GM12878 (cell line): ENCODE measurements around the gene GPN2. TPM values are rescaled to one million over a fixed set of nuclear protein-coding genes. Genes with fewer than 3 reads are reported as not detected.
A peak's percentile ranks its signal among the peaks of the same experiment; 100 is the strongest.

Experiments used
- EGR1 ChIP-seq, 2 experiments: IDR thresholded peaks; 1 replicate in 1 of 2; 2 replicates in 1 of 2; pipeline ENCODE4 v1.6.1; 2011 to 2012; ENCODE audit warnings: low read depth in 2 of 2, low read length in 2 of 2, borderline replicate concordance in 1 of 2, mild to moderate bottlenecking in 1 of 2, moderate library complexity in 1 of 2
- GATAD2B ChIP-seq: fragments of 450-650 bp; conservative IDR thresholded peaks from 2 replicates; pipeline ENCODE4 v1.6.1; 2017; ENCODE audit warnings: low read depth, mild to moderate bottlenecking, moderate library complexity
- IKZF1 ChIP-seq: fragments of 450-650 bp; conservative IDR thresholded peaks from 2 replicates; pipeline ENCODE4 v1.6.1; 2017; ENCODE audit warnings: antibody characterized with exemption, mild to moderate bottlenecking
- IKZF2 ChIP-seq, 2 experiments: fragments of 450-650 bp; IDR thresholded peaks; 2 replicates each; pipeline ENCODE4 v1.6.1; 2017; ENCODE audit warnings: mild to moderate bottlenecking in 2 of 2, moderate library complexity in 2 of 2
- JUNB ChIP-seq: IDR thresholded peaks from 2 replicates; pipeline ENCODE4 v1.6.1; 2016; ENCODE audit warnings: antibody characterized with exemption, mild to moderate bottlenecking
- LARP7 ChIP-seq: fragments of 450-650 bp; IDR thresholded peaks from 2 replicates; pipeline ENCODE4 v1.6.1; 2017; ENCODE audit warnings: mild to moderate bottlenecking
- POLR2A ChIP-seq: IDR thresholded peaks from 2 replicates; pipeline ENCODE4 v1.6.1; 2011; ENCODE audit warnings: low read depth, mild to moderate bottlenecking, low read length
- RAD21 ChIP-seq: IDR thresholded peaks from 2 replicates; pipeline ENCODE4 v1.6.1; 2011; ENCODE audit warnings: mild to moderate bottlenecking, low read depth, low read length, moderate library complexity; ENCODE audit not compliant: insufficient read depth
- SMAD1 ChIP-seq: fragments of 450-650 bp; IDR thresholded peaks from 2 replicates; pipeline ENCODE4 v1.6.1; 2018; ENCODE audit warnings: mild to moderate bottlenecking, low read depth; ENCODE audit not compliant: partially characterized antibody
- SMARCA5 ChIP-seq: fragments of 450-650 bp; IDR thresholded peaks from 2 replicates; pipeline ENCODE4 v1.6.1; 2017; ENCODE audit warnings: mild to moderate bottlenecking
- STAT3 ChIP-seq: IDR thresholded peaks from 2 replicates; pipeline ENCODE4 v1.6.1; 2011; ENCODE audit warnings: low read depth, low read length, improper control_type of control experiment
- TCF12 ChIP-seq: IDR thresholded peaks from 2 replicates; pipeline ENCODE4 v1.6.1; 2011; ENCODE audit warnings: low read depth, mild to moderate bottlenecking, low read length
- WRNIP1 ChIP-seq: IDR thresholded peaks from 2 replicates; pipeline ENCODE4 v1.6.1; 2011; ENCODE audit warnings: low read depth, low read length, improper control_type of control experiment, borderline replicate concordance
- ZNF217 ChIP-seq: fragments of 450-650 bp; IDR thresholded peaks from 2 replicates; pipeline ENCODE4 v1.6.1; 2017; ENCODE audit warnings: antibody characterized with exemption, mild to moderate bottlenecking
- ZNF24 ChIP-seq: fragments of 450-650 bp; IDR thresholded peaks from 2 replicates; pipeline ENCODE4 v1.6.1; 2017; ENCODE audit warnings: antibody characterized with exemption, mild to moderate bottlenecking
- ZNF274 ChIP-seq: IDR thresholded peaks from one replicate; pipeline ENCODE4 v1.8.0; 2011; ENCODE audit not compliant: insufficient read length, insufficient read depth
- ZNF384 ChIP-seq: IDR thresholded peaks from 2 replicates; pipeline ENCODE4 v1.6.1; 2012; ENCODE audit warnings: low read depth, mild to moderate bottlenecking, low read length, improper control_type of control experiment, borderline replicate concordance
- polyA plus RNA-seq, 11 experiments: library from polyadenylated mRNA; depleted of rRNA in 4 of 11; unstranded in 6 of 11; stranded (reverse) in 5 of 11; fragments of >200 nt; fragmentation: Nextera tagmentation in 4 of 11; fragmentation: Illumina TruSeq in 1 of 11; extraction: Ambion mirVana in 4 of 11; extraction: Trizol in 1 of 11; gene quantifications; 1 replicate in 1 of 11; 2 replicates in 10 of 11; pipeline versions ENCODE4 v1.2.1 to v1.2.3, GENCODE V29; 2011 to 2016; ENCODE audit warnings: inconsistent platforms in 2 of 11, missing spikeins in 2 of 11, low read depth in 1 of 11
- total RNA-seq, 4 experiments: library from RNA; depleted of rRNA in 3 of 4; stranded (reverse); fragments of >200 nt in 3 of 4; fragmentation: Illumina TruSeq in 1 of 4; extraction: Trizol in 1 of 4; gene quantifications; 2 replicates each; pipeline versions ENCODE4 v1.2.1 to v1.2.3, GENCODE V29; 2013 to 2021
- TF ChIP-seq, protein P1 (sequence below): fragments of 450-650 bp; IDR thresholded peaks from 2 replicates; pipeline ENCODE4 v1.6.1; 2016; ENCODE audit warnings: mild to moderate bottlenecking, moderate library complexity, borderline replicate concordance
- TF ChIP-seq, protein P2 (sequence below): IDR thresholded peaks from 2 replicates; pipeline ENCODE4 v1.6.1; 2011; ENCODE audit warnings: low read depth, low read length, improper control_type of control experiment, borderline replicate concordance
- TF ChIP-seq, protein P3 (sequence below): fragments of 450-650 bp; formaldehyde crosslinking; IDR thresholded peaks from 2 replicates; pipeline ENCODE4 v1.4.0; 2020; ENCODE audit warnings: mild to moderate bottlenecking, moderate library complexity

The GPN2 gene
- total and polyA plus RNA-seq, 10 of the 15 experiments (the other 5 are each of a cell fraction or from before 2014, with no cell fraction given) = 8.3 to 61.4 (median 23.3) TPM

DNA sequence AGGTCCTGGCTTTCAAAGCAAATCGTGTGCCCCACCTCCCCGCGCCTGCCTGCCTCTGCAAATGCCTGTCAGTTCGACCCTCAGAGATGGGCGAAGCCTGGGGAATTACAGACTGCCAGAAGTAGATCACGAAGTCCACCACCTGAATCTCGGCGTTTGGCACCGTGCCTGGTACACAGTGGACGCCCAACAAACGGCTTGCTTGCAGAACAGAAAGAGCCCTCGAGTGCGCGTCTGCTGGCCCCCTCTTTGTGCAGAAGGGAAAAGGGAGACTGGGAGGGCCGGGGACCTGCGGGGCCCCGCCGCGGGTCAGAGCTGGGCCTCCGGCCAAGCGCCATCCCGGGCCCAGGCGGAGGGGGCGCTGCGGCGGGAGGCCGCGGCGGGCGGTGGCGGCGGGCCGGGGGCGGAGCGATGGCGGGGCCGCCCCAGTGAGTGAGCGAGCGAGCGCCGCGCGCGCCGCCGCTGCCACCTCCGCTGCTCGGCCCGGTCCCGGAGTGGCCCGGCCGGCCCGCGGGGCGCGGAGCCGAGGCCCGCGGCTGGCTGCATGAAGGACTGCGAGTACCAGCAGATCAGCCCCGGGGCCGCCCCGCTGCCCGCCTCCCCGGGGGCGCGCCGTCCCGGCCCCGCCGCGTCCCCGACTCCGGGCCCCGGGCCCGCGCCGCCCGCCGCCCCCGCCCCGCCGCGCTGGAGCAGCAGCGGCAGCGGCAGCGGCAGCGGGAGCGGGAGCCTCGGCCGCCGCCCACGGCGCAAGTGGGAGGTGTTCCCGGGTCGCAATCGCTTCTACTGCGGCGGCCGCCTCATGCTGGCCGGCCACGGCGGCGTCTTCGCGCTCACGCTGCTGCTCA lies 63.6 kb downstream of the GPN2 start, which contains the start of gene ZDHHC18 (continued):
- TF ChIP-seq, protein P1, sequence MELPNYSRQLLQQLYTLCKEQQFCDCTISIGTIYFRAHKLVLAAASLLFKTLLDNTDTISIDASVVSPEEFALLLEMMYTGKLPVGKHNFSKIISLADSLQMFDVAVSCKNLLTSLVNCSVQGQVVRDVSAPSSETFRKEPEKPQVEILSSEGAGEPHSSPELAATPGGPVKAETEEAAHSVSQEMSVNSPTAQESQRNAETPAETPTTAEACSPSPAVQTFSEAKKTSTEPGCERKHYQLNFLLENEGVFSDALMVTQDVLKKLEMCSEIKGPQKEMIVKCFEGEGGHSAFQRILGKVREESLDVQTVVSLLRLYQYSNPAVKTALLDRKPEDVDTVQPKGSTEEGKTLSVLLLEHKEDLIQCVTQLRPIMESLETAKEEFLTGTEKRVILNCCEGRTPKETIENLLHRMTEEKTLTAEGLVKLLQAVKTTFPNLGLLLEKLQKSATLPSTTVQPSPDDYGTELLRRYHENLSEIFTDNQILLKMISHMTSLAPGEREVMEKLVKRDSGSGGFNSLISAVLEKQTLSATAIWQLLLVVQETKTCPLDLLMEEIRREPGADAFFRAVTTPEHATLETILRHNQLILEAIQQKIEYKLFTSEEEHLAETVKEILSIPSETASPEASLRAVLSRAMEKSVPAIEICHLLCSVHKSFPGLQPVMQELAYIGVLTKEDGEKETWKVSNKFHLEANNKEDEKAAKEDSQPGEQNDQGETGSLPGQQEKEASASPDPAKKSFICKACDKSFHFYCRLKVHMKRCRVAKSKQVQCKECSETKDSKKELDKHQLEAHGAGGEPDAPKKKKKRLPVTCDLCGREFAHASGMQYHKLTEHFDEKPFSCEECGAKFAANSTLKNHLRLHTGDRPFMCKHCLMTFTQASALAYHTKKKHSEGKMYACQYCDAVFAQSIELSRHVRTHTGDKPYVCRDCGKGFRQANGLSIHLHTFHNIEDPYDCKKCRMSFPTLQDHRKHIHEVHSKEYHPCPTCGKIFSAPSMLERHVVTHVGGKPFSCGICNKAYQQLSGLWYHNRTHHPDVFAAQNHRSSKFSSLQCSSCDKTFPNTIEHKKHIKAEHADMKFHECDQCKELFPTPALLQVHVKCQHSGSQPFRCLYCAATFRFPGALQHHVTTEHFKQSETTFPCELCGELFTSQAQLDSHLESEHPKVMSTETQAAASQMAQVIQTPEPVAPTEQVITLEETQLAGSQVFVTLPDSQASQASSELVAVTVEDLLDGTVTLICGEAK = peak; percentile 42; the same call in 1 of the 2 replicates
- peak; percentile 96 for TF ChIP-seq SMARCA5
- no peak for TF ChIP-seq JUNB
- no peak; the same call in 1 of the 2 replicates for TF ChIP-seq LARP7
- no peak for TF ChIP-seq ZNF274
- TF ChIP-seq ZNF384 = no peak
- peak; percentile 70 for TF ChIP-seq POLR2A
- peak; percentile 18; the same call in 1 of the 2 replicates for TF ChIP-seq RAD21
- no peak for TF ChIP-seq STAT3
- TF ChIP-seq IKZF1 = peak; percentile 65
- TF ChIP-seq, protein P2, sequence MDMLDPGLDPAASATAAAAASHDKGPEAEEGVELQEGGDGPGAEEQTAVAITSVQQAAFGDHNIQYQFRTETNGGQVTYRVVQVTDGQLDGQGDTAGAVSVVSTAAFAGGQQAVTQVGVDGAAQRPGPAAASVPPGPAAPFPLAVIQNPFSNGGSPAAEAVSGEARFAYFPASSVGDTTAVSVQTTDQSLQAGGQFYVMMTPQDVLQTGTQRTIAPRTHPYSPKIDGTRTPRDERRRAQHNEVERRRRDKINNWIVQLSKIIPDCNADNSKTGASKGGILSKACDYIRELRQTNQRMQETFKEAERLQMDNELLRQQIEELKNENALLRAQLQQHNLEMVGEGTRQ = no peak
- peak; percentile 71; the same call in 1 of the 2 replicates for TF ChIP-seq GATAD2B
- TF ChIP-seq SMAD1 = no peak
- TF ChIP-seq EGR1 (IDR thresholded peaks at IDR 0.05; ENCODE audit: borderline replicate concordance in 1 of 2, low read depth in 2 of 2, low read length in 2 of 2) = peak in 1 of 2 experiments; percentile 76; a peak in 1 of 3 replicates
- TF ChIP-seq ZNF24 = no peak
- 0 out of 4 replicates have a peak, but pooled peaks of 1 of the 2 experiments have one; percentile 14 for TF ChIP-seq IKZF2 (IDR thresholded peaks at IDR 0.05)
- no peak for TF ChIP-seq WRNIP1
- TF ChIP-seq ZNF217 = 0 out of 2 replicates have a peak, but pooled peaks have one; percentile 35
- TF ChIP-seq, protein P3, sequence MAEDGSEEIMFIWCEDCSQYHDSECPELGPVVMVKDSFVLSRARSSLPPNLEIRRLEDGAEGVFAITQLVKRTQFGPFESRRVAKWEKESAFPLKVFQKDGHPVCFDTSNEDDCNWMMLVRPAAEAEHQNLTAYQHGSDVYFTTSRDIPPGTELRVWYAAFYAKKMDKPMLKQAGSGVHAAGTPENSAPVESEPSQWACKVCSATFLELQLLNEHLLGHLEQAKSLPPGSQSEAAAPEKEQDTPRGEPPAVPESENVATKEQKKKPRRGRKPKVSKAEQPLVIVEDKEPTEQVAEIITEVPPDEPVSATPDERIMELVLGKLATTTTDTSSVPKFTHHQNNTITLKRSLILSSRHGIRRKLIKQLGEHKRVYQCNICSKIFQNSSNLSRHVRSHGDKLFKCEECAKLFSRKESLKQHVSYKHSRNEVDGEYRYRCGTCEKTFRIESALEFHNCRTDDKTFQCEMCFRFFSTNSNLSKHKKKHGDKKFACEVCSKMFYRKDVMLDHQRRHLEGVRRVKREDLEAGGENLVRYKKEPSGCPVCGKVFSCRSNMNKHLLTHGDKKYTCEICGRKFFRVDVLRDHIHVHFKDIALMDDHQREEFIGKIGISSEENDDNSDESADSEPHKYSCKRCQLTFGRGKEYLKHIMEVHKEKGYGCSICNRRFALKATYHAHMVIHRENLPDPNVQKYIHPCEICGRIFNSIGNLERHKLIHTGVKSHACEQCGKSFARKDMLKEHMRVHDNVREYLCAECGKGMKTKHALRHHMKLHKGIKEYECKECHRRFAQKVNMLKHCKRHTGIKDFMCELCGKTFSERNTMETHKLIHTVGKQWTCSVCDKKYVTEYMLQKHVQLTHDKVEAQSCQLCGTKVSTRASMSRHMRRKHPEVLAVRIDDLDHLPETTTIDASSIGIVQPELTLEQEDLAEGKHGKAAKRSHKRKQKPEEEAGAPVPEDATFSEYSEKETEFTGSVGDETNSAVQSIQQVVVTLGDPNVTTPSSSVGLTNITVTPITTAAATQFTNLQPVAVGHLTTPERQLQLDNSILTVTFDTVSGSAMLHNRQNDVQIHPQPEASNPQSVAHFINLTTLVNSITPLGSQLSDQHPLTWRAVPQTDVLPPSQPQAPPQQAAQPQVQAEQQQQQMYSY (CRISPR knock-in tag) = no peak
- TF ChIP-seq TCF12 = no peak
